ENCODE results near the gene METTL8.

The METTL8 gene

GRCh38 chr2:171411791-171412483, 21.9 kb downstream of the METTL8 start:
- Mint-ChIP-seq H3K27ac (no peak overlapping the region), H3K36me3 (ENCODE audit: low read depth) (peaks cover 16% of the 10 kb centered on the region), H3K4me1 (peaks cover 32% of the 10 kb centered on the region), H3K9me3 (peaks cover 4% of the 10 kb centered on the region), H3K27me3 (no peaks in the 10 kb centered on the region), H3K4me3 (no peak overlapping the region)
- ATAC-seq (no peak), DNase-seq (no peak)

GRCh38 chr2:171411214-171411613, 22.6 kb downstream of the METTL8 start:
- peaks cover 4% of the 10 kb centered on the region for H3K9me3 Mint-ChIP-seq
- DNase-seq = no peak
- H3K27ac Mint-ChIP-seq = no peak overlapping the region
- no peak overlapping the region for H3K4me3 Mint-ChIP-seq
- no peaks in the 10 kb centered on the region for H3K27me3 Mint-ChIP-seq
- peaks cover 16% of the 10 kb centered on the region for H3K36me3 Mint-ChIP-seq (ENCODE audit: low read depth)
- ATAC-seq = no peak
- H3K4me1 Mint-ChIP-seq = peaks cover 29% of the 10 kb centered on the region

DNA sequence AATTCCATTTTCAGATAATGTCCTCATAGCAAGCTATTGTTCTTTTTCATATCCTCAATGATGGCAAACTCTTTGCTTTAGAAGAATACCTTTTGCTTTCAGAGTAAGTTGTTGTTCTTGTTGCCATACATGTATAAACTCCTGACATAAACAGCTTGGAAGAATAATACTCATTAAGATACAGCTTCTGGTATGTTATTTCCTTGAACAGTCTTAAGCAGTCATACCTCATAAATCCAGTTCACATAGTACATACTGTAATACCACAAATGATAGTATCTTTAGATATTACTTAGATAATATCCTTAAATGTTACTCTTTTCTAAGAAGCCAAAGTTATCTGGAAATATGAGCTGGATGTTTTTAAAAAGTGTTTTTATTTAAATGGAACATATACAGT, 23.2 kb downstream of the METTL8 start:
- Mint-ChIP-seq H3K4me1 (peaks cover 26% of the 10 kb centered on the region), H3K9me3 (peaks cover 4% of the 10 kb centered on the region), H3K4me3 (no peak overlapping the region), H3K27ac (no peak overlapping the region), H3K27me3 (no peaks in the 10 kb centered on the region), H3K36me3 (ENCODE audit: low read depth) (peaks cover 11% of the 10 kb centered on the region)
- ATAC-seq (no peak), DNase-seq (no peak)

DNA sequence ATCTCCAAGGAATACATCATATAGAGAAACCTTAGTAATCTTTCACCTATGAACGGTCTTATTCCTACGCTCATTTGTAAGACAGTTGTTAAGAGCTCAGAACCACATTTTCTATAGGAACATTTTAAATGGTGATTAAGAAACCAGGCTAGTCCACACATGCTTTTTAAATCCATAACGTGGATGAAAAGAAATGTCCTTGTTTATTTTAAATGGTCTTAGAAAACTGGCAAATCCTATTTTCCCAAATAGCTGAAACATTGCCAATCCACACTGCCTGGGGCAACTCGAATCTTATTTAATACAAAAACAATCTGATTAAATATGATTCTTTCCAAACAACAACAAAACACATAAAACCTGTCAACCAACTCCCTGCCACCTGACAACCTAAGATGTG, 23.7 kb downstream of the METTL8 start:
- H3K36me3 Mint-ChIP-seq (ENCODE audit: low read depth) = peaks cover 12% of the 10 kb centered on the region
- peaks cover 4% of the 10 kb centered on the region for H3K9me3 Mint-ChIP-seq
- no peaks in the 10 kb centered on the region for H3K27me3 Mint-ChIP-seq
- DNase-seq = no peak
- H3K4me3 Mint-ChIP-seq = no peak overlapping the region
- no peak for ATAC-seq
- no peak overlapping the region for H3K27ac Mint-ChIP-seq
- H3K4me1 Mint-ChIP-seq = peaks cover 29% of the 10 kb centered on the region

DNA sequence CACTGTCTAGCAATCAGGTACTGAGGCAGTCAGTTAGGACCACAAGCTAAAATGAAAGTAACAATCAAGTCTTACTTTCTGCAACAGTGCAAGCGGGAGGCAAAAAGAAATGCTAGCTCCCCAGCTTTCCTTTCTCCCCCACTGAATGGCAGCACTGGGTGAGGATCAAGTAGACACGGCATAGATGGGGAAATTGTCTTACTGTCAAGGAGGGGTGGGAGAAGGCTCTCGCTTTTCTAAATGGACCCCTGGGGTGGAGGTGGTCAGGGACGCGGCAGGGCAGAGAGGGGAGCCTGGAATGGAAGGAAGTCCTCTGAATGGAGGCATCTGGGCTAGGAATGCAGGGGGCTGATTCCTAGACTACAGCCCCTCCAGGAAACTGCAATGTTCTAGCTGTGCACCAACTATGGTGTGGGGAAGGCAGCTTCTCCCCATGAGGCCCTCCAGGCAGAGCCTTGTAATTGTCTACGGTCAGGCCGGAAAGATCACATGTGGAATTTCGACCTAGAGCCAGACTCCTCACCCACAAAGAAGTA, 24.3 kb downstream of the METTL8 start:
- H3K4me1 Mint-ChIP-seq = peaks cover 29% of the 10 kb centered on the region
- ATAC-seq = no peak
- peaks cover 4% of the 10 kb centered on the region for H3K9me3 Mint-ChIP-seq
- H3K27ac Mint-ChIP-seq = no peak overlapping the region
- no peak for DNase-seq
- H3K4me3 Mint-ChIP-seq = no peak overlapping the region
- peaks cover 10% of the 10 kb centered on the region for H3K36me3 Mint-ChIP-seq (ENCODE audit: low read depth)
- H3K27me3 Mint-ChIP-seq = no peaks in the 10 kb centered on the region

- H3K9me3 Mint-ChIP-seq = peaks cover 4% of the 10 kb centered on the region
- no peaks in the 10 kb centered on the region for H3K27me3 Mint-ChIP-seq
- ATAC-seq = no peak
- peaks cover 10% of the 10 kb centered on the region for H3K36me3 Mint-ChIP-seq (ENCODE audit: low read depth)
- no peak for DNase-seq
- no peak overlapping the region for H3K4me3 Mint-ChIP-seq
- H3K27ac Mint-ChIP-seq = no peak overlapping the region
- peaks cover 38% of the 10 kb centered on the region for H3K4me1 Mint-ChIP-seq
Observed at GRCh38 chr2:171407676-171408044, 26.1 kb downstream of the METTL8 start.

GRCh38 chr2:171407030-171407675, 26.6 kb downstream of the METTL8 start:
- H3K9me3 Mint-ChIP-seq = peaks cover 5% of the 10 kb centered on the region
- H3K36me3 Mint-ChIP-seq (ENCODE audit: low read depth) = peaks cover 13% of the 10 kb centered on the region
- ATAC-seq = no peak
- H3K4me1 Mint-ChIP-seq = peaks cover 38% of the 10 kb centered on the region
- DNase-seq = no peak
- H3K27ac Mint-ChIP-seq = peak overlapping the region; percentile 21
- H3K4me3 Mint-ChIP-seq = no peak overlapping the region
- H3K27me3 Mint-ChIP-seq = no peaks in the 10 kb centered on the region

DNA sequence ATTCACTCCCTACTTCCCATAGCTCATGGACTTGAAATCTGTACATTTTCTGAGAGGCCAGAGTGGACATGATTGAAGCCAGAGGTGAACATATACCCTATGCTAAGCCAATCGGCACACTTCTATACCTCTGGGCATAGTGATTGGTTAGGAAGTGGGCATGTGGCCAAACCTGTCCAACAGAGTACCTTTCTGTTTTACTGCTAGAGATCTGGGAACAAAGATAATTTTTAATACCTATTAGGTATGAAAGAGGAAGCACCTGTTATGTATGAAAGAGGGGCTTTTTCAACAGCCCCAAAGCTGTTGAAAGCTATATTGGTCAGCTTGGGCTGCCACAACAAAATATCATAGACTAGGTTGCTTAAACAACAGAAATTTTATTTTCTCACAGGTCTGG, 27.7 kb downstream of the METTL8 start:
- peaks cover 10% of the 10 kb centered on the region for H3K9me3 Mint-ChIP-seq
- H3K27ac Mint-ChIP-seq = no peak overlapping the region
- no peak for ATAC-seq
- no peak for DNase-seq
- no peak overlapping the region for H3K4me3 Mint-ChIP-seq
- H3K36me3 Mint-ChIP-seq (ENCODE audit: low read depth) = peaks cover 22% of the 10 kb centered on the region
- no peaks in the 10 kb centered on the region for H3K27me3 Mint-ChIP-seq
- H3K4me1 Mint-ChIP-seq = peaks cover 38% of the 10 kb centered on the region

DNA sequence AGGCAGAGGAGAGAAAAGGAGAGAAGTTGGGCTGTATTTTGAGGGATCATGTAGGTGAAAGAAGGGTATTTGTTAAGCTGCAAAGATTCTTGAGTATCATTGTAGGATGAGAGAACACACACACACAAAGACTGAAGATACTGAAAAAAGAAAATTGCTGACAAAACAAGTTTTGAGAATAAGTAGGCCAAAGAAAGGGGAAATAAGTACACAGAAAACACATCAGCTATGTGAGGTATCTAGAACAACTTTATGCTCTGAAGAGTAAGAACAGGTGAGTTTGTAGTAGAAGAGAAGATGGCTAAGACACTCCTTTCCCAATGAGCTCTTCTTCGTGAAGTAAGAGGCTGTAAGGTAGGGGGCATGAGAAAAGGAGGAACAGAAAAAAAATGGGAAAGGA, 28.2 kb downstream of the METTL8 start:
- H3K27ac Mint-ChIP-seq = no peak overlapping the region
- DNase-seq (no peak), ATAC-seq (no peak)
- H3K4me1 Mint-ChIP-seq = peaks cover 38% of the 10 kb centered on the region
- peaks cover 25% of the 10 kb centered on the region for H3K36me3 Mint-ChIP-seq (ENCODE audit: low read depth)
- peaks cover 10% of the 10 kb centered on the region for H3K9me3 Mint-ChIP-seq
- H3K4me3 Mint-ChIP-seq = no peak overlapping the region
- H3K27me3 Mint-ChIP-seq = no peaks in the 10 kb centered on the region

DNA sequence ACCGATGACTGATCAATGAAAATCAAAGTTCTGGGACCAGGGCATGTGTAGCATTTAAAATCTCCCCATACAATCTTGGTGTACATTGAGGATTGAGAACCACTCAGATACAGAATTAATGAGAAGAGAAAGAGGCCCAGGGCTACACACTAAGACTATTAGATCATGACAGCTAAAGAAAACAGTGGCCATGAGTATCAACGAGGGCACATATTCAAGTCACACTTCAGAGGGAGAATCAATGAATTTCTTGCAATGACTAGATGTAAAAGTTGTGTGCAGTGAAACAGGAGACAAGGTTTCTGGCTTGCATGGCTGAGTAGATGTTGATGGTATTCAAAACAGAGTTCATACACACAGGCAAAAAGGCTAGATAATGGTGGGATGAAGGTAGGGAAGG, 29.1 kb downstream of the METTL8 start:
- no peaks in the 10 kb centered on the region for H3K27me3 Mint-ChIP-seq
- H3K27ac Mint-ChIP-seq = no peak overlapping the region
- H3K36me3 Mint-ChIP-seq (ENCODE audit: low read depth) = peaks cover 25% of the 10 kb centered on the region
- H3K9me3 Mint-ChIP-seq = peaks cover 10% of the 10 kb centered on the region
- DNase-seq = no peak
- H3K4me1 Mint-ChIP-seq = peaks cover 34% of the 10 kb centered on the region
- H3K4me3 Mint-ChIP-seq = no peak overlapping the region
- no peak for ATAC-seq

GRCh38 chr2:171404261-171404660, 29.5 kb downstream of the METTL8 start:
- ATAC-seq = no peak

DNA sequence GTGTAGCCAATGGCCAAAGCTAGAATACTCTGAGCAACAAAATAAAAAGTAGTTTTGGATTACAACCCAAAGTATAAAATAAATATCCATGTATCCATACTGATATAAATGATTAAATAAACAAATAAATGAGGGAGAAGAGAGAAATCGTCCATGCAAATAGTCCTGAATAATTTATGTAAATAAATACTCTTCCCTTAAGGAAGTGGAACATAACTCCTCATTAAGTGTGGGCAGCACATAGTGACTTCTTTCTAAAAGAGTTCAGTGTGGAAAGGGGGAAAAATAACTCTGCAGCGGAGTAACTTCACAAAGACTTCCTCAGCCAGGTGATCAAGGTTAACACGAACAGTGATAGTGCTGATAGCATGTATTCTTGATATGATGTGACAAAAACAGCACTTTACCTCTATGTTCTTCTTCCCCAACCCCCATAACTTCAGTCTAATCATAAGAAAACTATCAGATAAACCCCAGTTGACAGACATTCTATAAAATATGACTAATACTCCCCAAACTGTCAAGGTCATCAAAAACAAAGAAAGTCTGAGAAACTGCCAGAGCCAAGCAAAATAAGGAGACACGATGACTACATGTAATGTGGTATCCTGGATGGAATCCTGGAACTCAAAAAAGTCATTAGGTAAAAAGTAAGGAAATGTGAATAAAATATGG, 30.7 kb downstream of the METTL8 start:
- no peak for DNase-seq
- no peaks in the 10 kb centered on the region for H3K27me3 Mint-ChIP-seq
- H3K4me1 Mint-ChIP-seq = peaks cover 38% of the 10 kb centered on the region
- peak; percentile 24 for ATAC-seq
- no peak overlapping the region for H3K27ac Mint-ChIP-seq
- H3K36me3 Mint-ChIP-seq (ENCODE audit: low read depth) = peaks cover 28% of the 10 kb centered on the region
- peaks cover 13% of the 10 kb centered on the region for H3K9me3 Mint-ChIP-seq
- H3K4me3 Mint-ChIP-seq = no peak overlapping the region

More at GRCh38 chr2:171404261-171404660, 29.5 kb downstream of the METTL8 start:
- Mint-ChIP-seq H3K27ac (no peak overlapping the region), H3K4me3 (no peak overlapping the region), H3K9me3 (peaks cover 10% of the 10 kb centered on the region), H3K27me3 (no peaks in the 10 kb centered on the region), H3K36me3 (ENCODE audit: low read depth) (peaks cover 25% of the 10 kb centered on the region), H3K4me1 (peaks cover 32% of the 10 kb centered on the region)
- no peak for DNase-seq

GRCh38 chr2:171401947-171402346, 31.8 kb downstream of the METTL8 start:
- no peak for DNase-seq
- no peak overlapping the region for H3K27ac Mint-ChIP-seq
- no peak for ATAC-seq
- peaks cover 22% of the 10 kb centered on the region for H3K9me3 Mint-ChIP-seq
- no peaks in the 10 kb centered on the region for H3K27me3 Mint-ChIP-seq
- peaks cover 30% of the 10 kb centered on the region for H3K4me1 Mint-ChIP-seq
- H3K36me3 Mint-ChIP-seq (ENCODE audit: low read depth) = peaks cover 34% of the 10 kb centered on the region
- H3K4me3 Mint-ChIP-seq = no peak overlapping the region

GRCh38 chr2:171400395-171400794, 33.4 kb downstream of the METTL8 start:
- no peaks in the 10 kb centered on the region for H3K27me3 Mint-ChIP-seq
- no peak overlapping the region for H3K4me3 Mint-ChIP-seq
- peaks cover 22% of the 10 kb centered on the region for H3K9me3 Mint-ChIP-seq
- DNase-seq (no peak), ATAC-seq (no peak)
- peaks cover 22% of the 10 kb centered on the region for H3K4me1 Mint-ChIP-seq
- peaks cover 38% of the 10 kb centered on the region for H3K36me3 Mint-ChIP-seq (ENCODE audit: low read depth)
- no peak overlapping the region for H3K27ac Mint-ChIP-seq

GRCh38 chr2:171399292-171399691, 34.5 kb downstream of the METTL8 start:
- Mint-ChIP-seq H3K9me3 (peaks cover 18% of the 10 kb centered on the region), H3K27me3 (no peaks in the 10 kb centered on the region), H3K4me3 (no peak overlapping the region), H3K4me1 (peaks cover 16% of the 10 kb centered on the region), H3K36me3 (ENCODE audit: low read depth) (peaks cover 35% of the 10 kb centered on the region), H3K27ac (no peak overlapping the region)
- no peak for ATAC-seq
- no peak for DNase-seq
